HFF-Myc (cell line): Measurements from ENCODE around the gene ERVH48-1.
"Not testable (repeated sequence)": the region's sequence is repeated elsewhere in the genome, so short reads cannot be mapped to it uniquely, and the experiment has no call there.

ENCODE experiments used
- DNase-seq: peaks from one replicate; pipeline ENCODE4 v3.0.0-alpha.2; 2011; ENCODE audit warnings: low read depth; ENCODE audit errors: extremely low read depth
- H3K4me3 ChIP-seq: replicated peaks from 2 replicates; pipeline ENCODE4 v1.5.1; 2011; ENCODE audit warnings: low read depth, mild to moderate bottlenecking, control low read depth, low read length
- CTCF ChIP-seq: IDR thresholded peaks from 2 replicates; pipeline ENCODE4 v1.5.1; 2012; ENCODE audit warnings: mild to moderate bottlenecking, low read depth, low read length, control low read depth; ENCODE audit errors: missing control alignments

ERVH48-1 gene

GRCh38 chr21:42918291-42918690 lies 7.1 kb downstream of the ERVH48-1 start:
- no peak for DNase-seq
- TF ChIP-seq CTCF: no peak

GRCh38 chr21:42913476-42913875 lies 12.0 kb downstream of the ERVH48-1 start:
- no peak for TF ChIP-seq CTCF
- H3K4me3 ChIP-seq: no peak overlapping the region
- no peak for DNase-seq

More at GRCh38 chr21:42918291-42918690, 7.1 kb downstream of the ERVH48-1 start:
- no peak overlapping the region for H3K4me3 ChIP-seq

GRCh38 chr21:42911920-42912319 lies 13.5 kb downstream of the ERVH48-1 start:
- DNase-seq, H3K4me3 ChIP-seq: not testable (repeated sequence)

GRCh38 chr21:42908484-42908883 lies 16.9 kb downstream of the ERVH48-1 start:
- not testable (repeated sequence) for DNase-seq, H3K4me3 ChIP-seq

GRCh38 chr21:42906233-42906632 lies 19.2 kb downstream of the ERVH48-1 start:
- no peak for TF ChIP-seq CTCF
- no peak overlapping the region for H3K4me3 ChIP-seq
- no peak for DNase-seq

GRCh38 chr21:42905195-42905594 lies 20.2 kb downstream of the ERVH48-1 start:
- no peak for TF ChIP-seq CTCF
- no peak for DNase-seq
- H3K4me3 ChIP-seq: no peak overlapping the region

- no peak for TF ChIP-seq CTCF
- no peak overlapping the region for H3K4me3 ChIP-seq
- DNase-seq: no peak
Observed at GRCh38 chr21:42903817-42904216, 21.6 kb downstream of the ERVH48-1 start.

- H3K4me3 ChIP-seq: no peak overlapping the region
- no peak for DNase-seq
- TF ChIP-seq CTCF: no peak
Observed at GRCh38 chr21:42900446-42900845, 25.0 kb downstream of the ERVH48-1 start.
